GM23248 (cell line): ENCODE results near the gene ACTN2. TPM values are rescaled to one million over a fixed set of nuclear protein-coding genes. Genes with fewer than 3 reads are reported as not detected.

Experiments
- DNase-seq: peaks from one replicate; pipeline ENCODE4 v3.0.0-alpha.2; 2015
- H2AFZ ChIP-seq: fragments of 200-600 bp; sonication (generic); 2 replicates; pipeline ENCODE4 v1.6.1; 2016; ENCODE audit warnings: antibody characterized with exemption
- H3F3A ChIP-seq: fragments of 200-600 bp; sonication (generic); 2 replicates; pipeline ENCODE4 v1.6.1; 2016; ENCODE audit warnings: mild to moderate bottlenecking, antibody characterized with exemption, mixed run types; ENCODE audit not compliant: insufficient read depth
- H3K27ac ChIP-seq: fragments of 200-600 bp; sonication (generic); 2 replicates; pipeline ENCODE4 v1.5.1; 2016; ENCODE audit warnings: mild to moderate bottlenecking
- H3K27me3 ChIP-seq: fragments of 200-600 bp; sonication (generic); replicated peaks from 2 replicates; pipeline ENCODE4 v1.6.1; 2016; ENCODE audit warnings: mild to moderate bottlenecking; ENCODE audit not compliant: insufficient read depth
- H3K36me3 ChIP-seq: fragments of 200-600 bp; sonication (generic); 2 replicates; pipeline ENCODE4 v1.6.1; 2016; ENCODE audit warnings: low read depth, mild to moderate bottlenecking
- H3K4me1 ChIP-seq: fragments of 200-600 bp; sonication (generic); 2 replicates; pipeline ENCODE4 v1.6.1; 2016; ENCODE audit warnings: mild to moderate bottlenecking; ENCODE audit not compliant: insufficient read depth
- H3K4me2 ChIP-seq: fragments of 200-600 bp; sonication (generic); one replicate; pipeline ENCODE4 v1.6.1; 2016; ENCODE audit warnings: mild to moderate bottlenecking; ENCODE audit not compliant: unreplicated experiment
- H3K4me3 ChIP-seq: fragments of 200-600 bp; sonication (generic); 2 replicates; pipeline ENCODE4 v1.5.1; 2016; ENCODE audit warnings: mild to moderate bottlenecking
- H3K79me2 ChIP-seq: fragments of 200-600 bp; sonication (generic); 2 replicates; pipeline ENCODE4 v1.6.1; 2016; ENCODE audit warnings: mild to moderate bottlenecking; ENCODE audit not compliant: insufficient read depth
- H3K9ac ChIP-seq: fragments of 200-600 bp; sonication (generic); 2 replicates; pipeline ENCODE4 v1.6.1; 2016; ENCODE audit warnings: mild to moderate bottlenecking
- H3K9me2 ChIP-seq: fragments of 200-600 bp; sonication (generic); 2 replicates; pipeline ENCODE4 v1.6.1; 2016; ENCODE audit warnings: mixed run types, mild to moderate bottlenecking, moderate library complexity; ENCODE audit not compliant: insufficient read depth
- H3K9me3 ChIP-seq: fragments of 200-600 bp; sonication (generic); one replicate; pipeline ENCODE4 v1.6.1; 2017; ENCODE audit warnings: low read depth
- H4K20me1 ChIP-seq: fragments of 200-600 bp; sonication (generic); 2 replicates; pipeline ENCODE4 v1.6.0; 2016; ENCODE audit not compliant: insufficient read depth
- EZH2 ChIP-seq: fragments of 200-600 bp; sonication (generic); IDR thresholded peaks from 2 replicates; pipeline ENCODE4 v1.6.1; 2018; ENCODE audit warnings: antibody characterized with exemption, mild to moderate bottlenecking; ENCODE audit not compliant: insufficient read depth, poor library complexity, severe bottlenecking
- EZH2phosphoT487 ChIP-seq: fragments of 200-600 bp; sonication (generic); IDR thresholded peaks from 2 replicates; pipeline ENCODE4 v1.6.1; 2018; ENCODE audit warnings: antibody characterized with exemption, moderate library complexity, mild to moderate bottlenecking, low read depth; ENCODE audit not compliant: insufficient read depth
- WGBS, 2 experiments: methylation state at CpG; one replicate each; pipeline ENCODE4 v1.1.6; 2015 to 2017; ENCODE audit warnings: low lambda C conversion rate in 2 of 2, low coverage in 1 of 2; ENCODE audit errors: missing lambda C conversion rate in 2 of 2; 5-methylcytosine and 5-hydroxymethylcytosine counted together
- in situ Hi-C: fragments of 300-500 bp; cut with MboI; formaldehyde crosslinking; loops from 2 replicates; pipeline ENCODE4 v1.15.0; 2020
- polyA plus RNA-seq: library from polyadenylated mRNA; unstranded; fragments of >200 nt; fragmentation: Nextera tagmentation; extraction: Ambion mirVana; gene quantifications from 2 replicates; pipeline ENCODE4 v1.2.1, GENCODE V29; 2016
- total RNA-seq: library from RNA; depleted of rRNA; stranded (reverse); fragments of >200 nt; shearing (Covaris generic); gene quantifications from 2 replicates; pipeline ENCODE4 v1.2.3, GENCODE V29; 2014

ACTN2 gene
- total and polyA plus RNA-seq, 2 experiments from 2014 or later: not detected

DNA sequence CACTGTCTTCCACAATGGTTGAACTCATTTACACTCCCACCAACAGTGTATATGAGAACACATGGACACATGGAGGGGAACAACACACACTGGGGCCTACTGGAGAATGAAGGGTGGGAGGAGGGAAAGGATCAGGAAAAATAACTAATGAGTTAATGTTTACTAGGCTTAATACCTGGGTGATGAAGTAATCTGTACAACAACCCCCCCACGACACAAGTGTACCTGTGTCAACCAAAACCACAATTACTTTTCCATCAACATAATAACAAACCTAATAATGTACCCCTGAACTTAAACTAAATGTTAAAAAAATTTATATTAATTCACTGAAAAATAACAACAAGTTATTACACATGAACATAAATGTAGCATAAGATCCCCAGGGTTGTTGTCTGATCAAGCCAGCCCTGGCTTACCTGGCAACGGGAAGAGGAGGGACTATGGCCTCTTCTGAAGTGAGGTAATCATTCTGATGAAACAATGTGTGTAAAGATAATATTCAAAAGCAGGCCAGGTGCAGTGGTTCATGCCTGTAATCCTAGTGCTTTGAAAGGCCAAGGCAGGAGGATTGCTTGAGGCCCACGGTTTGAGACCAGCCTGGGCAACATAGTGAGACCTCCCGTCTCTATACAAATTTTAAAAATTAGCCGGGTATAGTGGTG, 41.2 kb upstream of the ACTN2 start:
- DNase-seq: no peak
- 30 to 35% methylated on average over 5 of the region's 5 CpGs for WGBS, 2 experiments

DNA sequence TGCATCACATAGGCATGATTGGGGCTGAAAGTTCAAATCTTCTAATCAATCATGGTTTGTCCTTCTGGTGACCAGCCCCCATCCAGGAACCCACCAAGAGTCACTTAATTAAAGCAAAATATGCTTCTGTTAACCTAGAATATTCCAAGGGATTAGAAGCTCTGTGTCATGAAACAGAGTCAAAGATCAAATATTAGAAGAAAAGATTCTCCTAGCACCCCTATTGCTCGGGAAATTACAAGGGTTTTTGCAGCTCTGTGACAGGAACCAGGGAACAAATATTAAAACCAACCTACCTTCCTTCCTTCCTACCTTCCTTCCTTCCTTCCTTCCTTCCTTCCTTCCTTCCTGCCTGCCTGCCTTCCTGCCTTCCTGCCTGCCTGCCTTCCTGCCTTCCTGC, 31.8 kb upstream of the ACTN2 start:
- Histone ChIP-seq H3K9me2 (no peaks in the 10 kb centered on the region), H4K20me1 (no peaks in the 10 kb centered on the region), H3K9ac (no peak overlapping the region), H3F3A (no peaks in the 10 kb centered on the region), H3K9me3 (no peaks in the 10 kb centered on the region), H3K27me3 (no peaks in the 10 kb centered on the region), H3K79me2 (no peaks in the 10 kb centered on the region), H3K4me3 (no peak overlapping the region), H3K4me1 (no peaks in the 10 kb centered on the region), H3K36me3 (no peaks in the 10 kb centered on the region), H2AFZ (no peak overlapping the region), H3K4me2 (no peak overlapping the region), H3K27ac (no peak overlapping the region)
- WGBS, 2 experiments: 0 to 4% methylated on average over 1 of the region's 1 CpG
- DNase-seq: no peak
- in situ Hi-C loops: no loop called here
- TF ChIP-seq EZH2phosphoT487 (no peak), EZH2 (no peak)

More for the DNA sequence above, 41.2 kb upstream of the ACTN2 start:
- Histone ChIP-seq H3K9ac (no peak overlapping the region), H4K20me1 (no peaks in the 10 kb centered on the region), H3K27ac (no peak overlapping the region), H3K4me3 (no peak overlapping the region), H3K9me3 (no peaks in the 10 kb centered on the region), H3K27me3 (no peaks in the 10 kb centered on the region), H3K36me3 (no peaks in the 10 kb centered on the region), H3K9me2 (no peaks in the 10 kb centered on the region), H3F3A (no peaks in the 10 kb centered on the region), H2AFZ (no peak overlapping the region), H3K4me2 (no peak overlapping the region), H3K4me1 (no peaks in the 10 kb centered on the region), H3K79me2 (no peaks in the 10 kb centered on the region)
- in situ Hi-C loops: loop anchor here (25.0 kb wide), 1 partner anchor 742 kb away; no protein-coding TSS in a partner anchor
- TF ChIP-seq EZH2phosphoT487 (no peak), EZH2 (no peak)

DNA sequence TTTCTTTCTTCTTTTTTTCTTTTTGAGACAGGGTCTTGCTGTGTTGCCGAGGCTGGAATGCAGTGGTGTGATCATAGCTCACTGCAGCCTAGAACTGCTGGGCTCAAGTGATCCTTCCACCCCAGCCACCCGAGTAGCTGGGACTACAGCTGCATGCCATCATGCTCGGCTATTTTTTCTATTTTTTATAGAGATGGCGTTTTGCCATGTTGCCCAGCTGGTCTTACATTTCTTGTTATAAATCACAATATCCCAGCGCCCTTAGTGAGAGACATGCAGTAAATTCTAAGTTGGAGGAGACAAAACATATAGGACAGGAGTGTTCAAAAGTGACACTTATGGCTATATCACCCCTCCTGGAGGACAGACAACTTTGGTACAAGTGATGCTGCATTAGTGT, 31.3 kb upstream of the ACTN2 start:
- no peak for DNase-seq
- no peak overlapping the region for H2AFZ ChIP-seq
- no peaks in the 10 kb centered on the region for H3K27me3 ChIP-seq
- H4K20me1 ChIP-seq: no peaks in the 10 kb centered on the region
- no peaks in the 10 kb centered on the region for H3K36me3 ChIP-seq
- H3F3A ChIP-seq: no peaks in the 10 kb centered on the region
- no peak overlapping the region for H3K4me3 ChIP-seq
- TF ChIP-seq EZH2 (no peak), EZH2phosphoT487 (no peak)
- no peak overlapping the region for H3K4me2 ChIP-seq
- no peaks in the 10 kb centered on the region for H3K9me2 ChIP-seq
- WGBS, 2 experiments: 1 to 2% methylated on average over 5 of the region's 5 CpGs
- in situ Hi-C loops: no loop called here
- H3K9me3 ChIP-seq: no peaks in the 10 kb centered on the region
- H3K4me1 ChIP-seq: no peaks in the 10 kb centered on the region
- H3K79me2 ChIP-seq: no peaks in the 10 kb centered on the region
- H3K27ac ChIP-seq: no peak overlapping the region
- H3K9ac ChIP-seq: no peak overlapping the region

DNA sequence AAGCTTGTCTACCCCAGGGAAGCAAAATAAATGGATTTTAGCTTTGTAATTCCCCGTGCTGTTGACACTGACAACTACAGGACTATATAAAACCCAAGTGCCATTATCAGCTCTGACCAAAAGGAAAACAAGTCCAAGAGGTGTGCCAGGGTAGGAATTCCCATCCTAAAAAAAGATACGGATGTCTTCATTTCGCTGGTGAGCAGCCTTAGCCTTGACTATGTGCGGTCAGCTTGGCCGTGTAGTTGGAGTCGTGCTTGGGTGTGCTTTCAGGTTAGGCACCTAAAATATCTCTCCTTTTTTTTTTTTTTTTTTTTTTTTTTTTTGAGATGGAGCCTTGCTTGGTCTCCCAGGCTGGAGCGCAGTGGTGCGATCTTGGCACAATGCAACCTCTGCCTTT, 28.9 kb upstream of the ACTN2 start:
- H3K9me3 ChIP-seq: no peaks in the 10 kb centered on the region
- no peaks in the 10 kb centered on the region for H4K20me1 ChIP-seq
- no peaks in the 10 kb centered on the region for H3K79me2 ChIP-seq
- no peak overlapping the region for H3K4me2 ChIP-seq
- TF ChIP-seq EZH2phosphoT487 (no peak), EZH2 (no peak)
- H3F3A ChIP-seq: no peaks in the 10 kb centered on the region
- no peaks in the 10 kb centered on the region for H3K36me3 ChIP-seq
- 47 to 63% methylated on average over 7 to 8 of the region's 8 CpGs for WGBS, 2 experiments
- H2AFZ ChIP-seq: no peak overlapping the region
- no peak for DNase-seq
- H3K4me1 ChIP-seq: no peaks in the 10 kb centered on the region
- no peak overlapping the region for H3K9ac ChIP-seq
- no peaks in the 10 kb centered on the region for H3K9me2 ChIP-seq
- in situ Hi-C loops: no loop called here
- no peak overlapping the region for H3K27ac ChIP-seq
- H3K4me3 ChIP-seq: no peak overlapping the region
- no peaks in the 10 kb centered on the region for H3K27me3 ChIP-seq
